DND-41 (cell line): ENCODE measurements around the gene USP9Y.

ENCODE experiments used
- ATAC-seq: fragments of 200-7000 bp; cut with Tn5 transposase; 3 replicates; pipeline ENCODE4 v1.9.1; 2021; ENCODE audit warnings: low read depth; ENCODE audit not compliant: insufficient read depth
- DNase-seq: peaks from one replicate; pipeline ENCODE4 v3.0.0-alpha.2; 2020
- H2AFZ ChIP-seq: 2 replicates; pipeline ENCODE4 v1.6.0; 2012; ENCODE audit warnings: low read depth, low read length
- H3K27ac ChIP-seq: 2 replicates; pipeline ENCODE4 v1.5.1; 2012; ENCODE audit warnings: low read length, inconsistent platforms
- H3K27me3 ChIP-seq: fragments of 200-600 bp; sonication (generic); 2 replicates; pipeline ENCODE4 v1.6.0; 2012; ENCODE audit warnings: low read length, mild to moderate bottlenecking, inconsistent platforms; ENCODE audit not compliant: insufficient read depth, poor library complexity
- H3K36me3 ChIP-seq: 2 replicates; pipeline ENCODE4 v1.5.1; 2012; ENCODE audit warnings: low read length, inconsistent platforms; ENCODE audit not compliant: insufficient read depth
- H3K4me1 ChIP-seq: 2 replicates; pipeline ENCODE4 v1.5.1; 2012; ENCODE audit warnings: mild to moderate bottlenecking, low read length; ENCODE audit not compliant: insufficient read depth
- H3K4me2 ChIP-seq: 2 replicates; pipeline ENCODE4 v1.6.0; 2012; ENCODE audit warnings: mild to moderate bottlenecking, moderate library complexity, low read length, inconsistent platforms; ENCODE audit not compliant: insufficient read depth
- H3K4me3 ChIP-seq, 2 experiments: fragments of 200-600 bp in 1 of 2; shearing (Covaris generic) in 1 of 2; 2 replicates each; pipeline ENCODE4 v1.5.1; 2012 to 2016; ENCODE audit warnings: inconsistent platforms in 2 of 2, low read length in 2 of 2, mild to moderate bottlenecking in 2 of 2, low read depth in 1 of 2, moderate library complexity in 1 of 2
- H3K79me2 ChIP-seq: 2 replicates; pipeline ENCODE4 v1.6.0; 2012; ENCODE audit warnings: low read length, inconsistent platforms; ENCODE audit not compliant: insufficient read depth
- H3K9ac ChIP-seq: 2 replicates; pipeline ENCODE4 v1.6.0; 2012; ENCODE audit warnings: low read depth, mild to moderate bottlenecking, inconsistent platforms, low read length, moderate library complexity
- H3K9me3 ChIP-seq: 2 replicates; pipeline ENCODE4 v1.5.1; 2012; ENCODE audit warnings: low read length, moderate library complexity, mild to moderate bottlenecking, inconsistent platforms; ENCODE audit not compliant: insufficient read depth, severe bottlenecking
- H4K20me1 ChIP-seq: 2 replicates; pipeline ENCODE4 v1.6.0; 2012; ENCODE audit warnings: low read length; ENCODE audit not compliant: insufficient read depth
- CTCF ChIP-seq: IDR thresholded peaks from 2 replicates; pipeline ENCODE4 v1.5.1; 2012; ENCODE audit warnings: borderline replicate concordance, low read length, moderate library complexity, mild to moderate bottlenecking; ENCODE audit not compliant: poor library complexity, severe bottlenecking; ENCODE audit errors: extremely low read depth
- EZH2 ChIP-seq: IDR thresholded peaks from 3 replicates; pipeline ENCODE4 v1.6.1; 2012; ENCODE audit warnings: borderline replicate concordance, low read depth, mild to moderate bottlenecking, moderate library complexity, low read length, inconsistent platforms; ENCODE audit not compliant: severe bottlenecking

USP9Y gene

GRCh38 chrY:12896973-12897372 is 195.9 kb downstream of the USP9Y start:
- no peak for ATAC-seq

GRCh38 chrY:12898604-12899003 is 197.6 kb downstream of the USP9Y start:
- Histone ChIP-seq H3K27me3 (no peaks in the 10 kb centered on the region), H3K4me2 (no peak overlapping the region), H3K4me1 (no peaks in the 10 kb centered on the region), H3K27ac (no peak overlapping the region), H3K4me3 (no peak overlapping the region), H3K79me2 (no peaks in the 10 kb centered on the region), H3K9me3 (no peaks in the 10 kb centered on the region), H3K36me3 (no peaks in the 10 kb centered on the region), H2AFZ (no peak overlapping the region), H3K9ac (no peak overlapping the region), H4K20me1 (no peaks in the 10 kb centered on the region)
- DNase-seq, result no peak
- TF ChIP-seq CTCF (no peak), EZH2 (no peak)
- no peak for ATAC-seq

More at GRCh38 chrY:12896973-12897372, 195.9 kb downstream of the USP9Y start:
- H3K27ac ChIP-seq, result no peak overlapping the region
- DNase-seq, result no peak
- H3K27me3 ChIP-seq, result no peaks in the 10 kb centered on the region
- no peak overlapping the region for H3K9ac ChIP-seq
- no peaks in the 10 kb centered on the region for H3K4me1 ChIP-seq
- no peaks in the 10 kb centered on the region for H3K36me3 ChIP-seq
- H3K9me3 ChIP-seq, result no peaks in the 10 kb centered on the region
- H3K4me3 ChIP-seq, result no peak overlapping the region
- no peaks in the 10 kb centered on the region for H3K79me2 ChIP-seq
- TF ChIP-seq CTCF (no peak), EZH2 (no peak)
- no peak overlapping the region for H2AFZ ChIP-seq
- H3K4me2 ChIP-seq, result no peak overlapping the region
- H4K20me1 ChIP-seq, result no peaks in the 10 kb centered on the region

- Histone ChIP-seq H4K20me1 (no peaks in the 10 kb centered on the region), H3K4me3 (peak within 1 kb of the TSS; percentile 64 to 89), H3K4me1 (peaks cover 31% of the 10 kb centered on the region), H3K9ac (peak within 1 kb of the TSS; percentile 56), H2AFZ (peak within 1 kb of the TSS; percentile 79), H3K9me3 (peaks cover 5% of the 10 kb centered on the region), H3K36me3 (peaks cover 15% of the 10 kb centered on the region), H3K27me3 (no peaks in the 10 kb centered on the region), H3K79me2 (peaks cover 43% of the 10 kb centered on the region), H3K27ac (peak within 1 kb of the TSS; percentile 95), H3K4me2 (peak within 1 kb of the TSS; percentile 59)
- DNase-seq (peak; percentile 66), ATAC-seq (peak; percentile 66)
- TF ChIP-seq CTCF (no peak), EZH2 (no peak)
Measured at GRCh38 chrY:12904618-12905516, 203.8 kb downstream of the USP9Y start, which contains the start of gene DDX3Y. DDX3Y (plus strand) TSS chrY:12904868; CDS start chrY:12904937, 69 bp downstream.
